HG03159 (cell line): ENCODE results near the gene CENPN.
A peak's percentile ranks its signal among the peaks of the same experiment; 100 is the strongest.

Source experiments
- ATAC-seq: cut with Tn5 transposase; IDR thresholded peaks from one replicate; pipeline ENCODE4 v1.9.1; 2021; ENCODE audit warnings: mild to moderate bottlenecking, moderate library complexity; ENCODE audit not compliant: unreplicated experiment

CENPN gene

DNA sequence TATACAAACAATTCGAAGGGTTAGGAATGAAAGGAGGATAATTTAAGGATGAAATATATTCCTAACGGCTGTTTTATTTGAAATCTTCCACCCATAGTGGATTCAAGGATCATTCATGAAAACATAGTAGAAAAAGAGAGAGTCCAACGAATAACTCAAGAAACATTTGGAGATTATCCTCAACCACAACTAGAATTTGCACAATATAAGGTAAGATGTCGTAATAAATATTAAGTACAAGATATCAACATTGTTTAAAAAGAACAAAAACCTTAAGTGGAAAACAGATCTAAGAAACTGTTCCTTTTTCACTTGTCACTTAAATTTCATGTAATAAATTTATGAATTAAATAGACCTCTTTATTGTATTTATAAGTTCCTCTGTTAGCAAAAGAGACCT is 19.4 kb downstream of the CENPN start:
- ATAC-seq: no peak

DNA sequence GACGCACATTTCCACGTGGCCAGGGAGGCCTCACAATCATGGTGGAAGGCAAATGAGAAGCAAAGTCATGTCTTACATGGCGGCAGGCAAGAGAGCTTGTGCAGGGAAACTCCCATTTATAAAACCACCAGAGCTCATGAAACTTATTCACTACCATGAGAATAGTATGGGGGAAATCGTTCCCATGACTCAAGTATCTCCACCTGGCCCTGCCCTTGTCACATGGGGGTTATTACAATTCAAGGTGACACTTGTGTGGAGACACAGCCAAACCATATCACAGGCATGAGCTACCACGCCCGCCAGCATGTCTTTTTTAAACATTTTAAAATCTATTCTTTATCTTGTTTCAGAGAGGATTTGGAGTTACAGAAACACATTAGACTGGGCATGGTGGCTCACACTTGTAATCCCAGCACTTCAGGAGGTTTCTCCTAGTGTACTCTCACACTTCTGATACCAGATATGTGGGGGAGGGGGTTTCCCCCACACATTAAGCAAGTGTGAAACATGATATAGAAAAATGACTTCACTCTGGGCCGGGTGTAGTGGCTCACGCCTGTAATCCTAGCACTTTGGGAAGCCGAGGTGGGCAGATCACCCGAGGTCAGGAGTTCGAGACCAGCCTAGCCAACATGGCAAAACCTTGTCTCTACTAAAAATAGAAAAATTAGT is 23.1 kb downstream of the CENPN start:
- no peak for ATAC-seq

DNA sequence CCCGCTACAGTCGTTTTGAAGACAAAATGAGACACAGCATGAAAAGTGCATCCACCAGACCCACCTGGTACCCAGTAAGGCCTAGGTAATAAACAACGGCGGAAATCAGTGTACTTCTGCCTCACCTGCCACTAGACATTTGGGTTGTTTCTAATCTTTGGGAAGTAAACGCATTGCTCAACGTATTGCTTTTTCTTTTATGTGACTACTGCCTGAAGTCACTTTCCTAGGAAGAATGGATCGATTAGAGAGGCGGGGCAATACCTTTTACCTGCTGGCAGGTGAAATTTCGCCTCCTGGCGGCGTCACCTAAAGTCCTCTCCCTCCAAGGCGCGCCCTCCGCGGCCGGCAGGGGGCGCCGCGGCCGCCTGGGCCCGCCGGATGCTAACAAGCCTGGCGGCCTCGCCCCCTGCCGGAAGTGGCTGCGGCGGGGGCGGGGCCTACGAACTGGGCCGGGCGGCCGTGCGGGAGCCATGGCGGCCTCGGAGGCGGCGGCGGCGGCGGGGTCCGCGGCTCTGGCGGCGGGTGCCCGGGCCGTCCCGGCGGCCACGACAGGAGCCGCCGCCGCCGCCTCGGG is 28.5 kb downstream of the CENPN start, which contains the start of gene ATMIN:
Gene ATMIN, plus strand, starts transcription at position 445 of the 577 bp plus-strand sequence. Its CDS starts 29 bp downstream, at position 474.
- ATAC-seq: peak; percentile 96

DNA sequence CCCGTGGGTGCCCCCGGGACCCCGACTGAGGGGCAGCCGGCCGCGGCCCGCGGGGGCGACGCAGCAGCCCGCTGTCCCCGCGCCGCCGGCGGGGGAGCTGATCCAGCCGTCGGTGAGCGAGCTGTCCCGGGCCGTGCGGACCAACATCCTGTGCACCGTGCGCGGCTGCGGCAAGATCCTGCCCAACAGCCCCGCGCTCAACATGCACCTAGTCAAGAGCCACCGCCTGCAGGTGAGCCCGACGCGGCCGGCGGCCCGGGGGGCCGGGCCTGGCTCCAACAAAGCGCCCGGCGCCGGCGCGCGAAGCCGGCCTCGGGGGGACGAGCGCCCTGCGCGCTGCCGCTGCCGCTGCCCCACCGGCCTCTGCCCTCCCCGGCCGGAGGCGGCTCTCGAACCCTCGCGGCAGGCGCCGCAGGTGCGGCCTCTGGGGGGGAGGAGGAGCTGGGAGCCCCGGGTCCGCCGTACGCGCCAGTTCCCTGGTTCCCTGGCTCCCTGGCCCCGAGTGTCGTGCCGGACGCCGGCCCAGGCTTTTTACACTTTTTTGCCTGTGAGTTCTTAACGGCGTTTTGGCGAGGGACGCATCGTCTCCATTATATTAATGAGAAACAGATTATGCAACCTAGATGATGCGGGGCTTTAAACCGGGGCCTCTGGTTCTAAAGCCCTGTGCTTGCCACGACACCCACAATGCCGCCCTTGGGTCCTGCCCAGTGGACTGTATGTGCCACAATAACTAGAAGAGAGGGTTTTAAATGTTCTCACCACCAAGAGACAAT is 29.1 kb downstream of the CENPN start:
- peak; percentile 44 for ATAC-seq

DNA sequence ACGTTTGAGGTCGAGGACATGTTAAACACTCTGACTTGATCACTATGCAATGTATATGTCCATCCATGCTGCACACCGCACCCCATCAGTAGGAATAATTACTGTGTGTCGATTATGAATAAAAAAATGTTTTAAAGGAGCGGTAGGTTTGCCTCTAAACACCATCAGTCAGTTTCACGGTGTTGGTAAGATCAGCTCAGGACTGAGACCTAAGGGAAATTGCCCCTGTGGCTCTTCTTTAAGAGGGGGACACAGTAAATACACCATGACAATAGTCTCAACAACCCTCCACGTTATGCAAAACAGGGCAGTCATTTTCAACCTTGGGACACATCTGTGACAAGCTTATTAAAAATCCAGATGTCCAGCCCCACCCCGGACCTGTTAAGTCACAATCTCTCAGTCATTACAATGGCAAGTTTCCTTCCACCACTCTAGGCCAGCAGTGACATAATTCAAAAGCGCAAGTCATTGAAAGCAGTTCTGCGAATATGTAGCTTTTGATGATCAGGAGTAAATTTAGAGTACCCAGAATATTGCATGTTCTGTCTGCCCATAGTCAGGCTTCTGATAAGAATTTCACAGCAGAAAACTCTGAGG is 29.8 kb downstream of the CENPN start:
- no peak for ATAC-seq

DNA sequence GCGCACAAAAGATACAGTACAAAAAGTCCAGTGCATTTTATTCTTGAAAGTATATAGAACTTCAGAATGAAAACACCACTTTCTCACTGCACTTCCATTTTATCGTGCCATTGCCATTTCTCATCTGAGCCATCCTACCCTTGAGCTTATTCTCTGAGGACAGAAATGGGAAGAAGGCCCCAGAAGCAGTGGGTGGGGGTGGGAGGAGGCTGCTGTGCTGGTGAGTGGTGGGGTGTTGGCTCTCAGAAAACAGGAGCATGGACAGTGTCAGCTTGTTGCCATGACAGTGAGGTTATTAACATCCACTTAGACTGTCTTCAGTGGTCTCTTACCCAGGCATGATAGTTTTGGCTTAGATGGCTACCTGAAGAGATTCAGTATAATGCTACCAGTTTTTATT is 33.1 kb downstream of the CENPN start:
- ATAC-seq: no peak

DNA sequence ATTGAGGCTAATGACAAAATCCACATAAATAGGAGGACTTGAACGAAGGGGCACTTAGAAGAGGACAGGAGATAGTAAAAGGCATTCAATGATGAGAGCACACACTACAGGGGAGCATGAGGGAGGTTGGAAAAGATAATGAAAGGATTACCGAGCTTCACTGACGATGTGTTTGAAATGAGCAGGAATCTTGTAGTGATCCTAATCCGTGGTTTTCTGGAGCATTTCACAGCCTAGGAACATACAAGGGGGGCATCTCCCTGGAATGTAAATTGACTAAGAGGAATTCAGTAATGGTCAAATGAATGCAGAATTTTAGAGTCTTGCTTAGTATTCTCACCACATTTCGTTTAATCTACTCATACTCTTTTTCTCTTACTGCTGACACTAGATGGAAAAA is 33.8 kb downstream of the CENPN start:
- ATAC-seq: no peak

DNA sequence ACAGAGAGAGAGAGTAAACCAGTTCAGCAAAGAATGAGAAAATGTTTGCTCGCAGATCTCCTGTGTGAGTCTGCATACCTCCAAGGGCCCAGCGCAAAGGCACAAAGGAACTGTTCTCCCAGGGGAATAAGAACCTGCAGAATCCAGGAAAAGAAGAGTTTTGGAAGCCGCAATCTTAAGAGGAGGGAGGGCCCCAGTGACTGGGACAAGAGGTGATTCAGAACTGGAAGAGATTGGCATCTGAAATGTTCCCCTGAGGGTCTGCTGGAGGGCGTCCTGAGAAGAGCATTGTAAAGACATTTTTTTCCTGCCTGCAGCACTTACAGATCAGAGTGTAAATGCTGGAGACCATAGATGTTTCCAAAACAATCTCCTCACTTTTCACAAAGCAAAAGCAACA is 34.7 kb downstream of the CENPN start:
- no peak for ATAC-seq

DNA sequence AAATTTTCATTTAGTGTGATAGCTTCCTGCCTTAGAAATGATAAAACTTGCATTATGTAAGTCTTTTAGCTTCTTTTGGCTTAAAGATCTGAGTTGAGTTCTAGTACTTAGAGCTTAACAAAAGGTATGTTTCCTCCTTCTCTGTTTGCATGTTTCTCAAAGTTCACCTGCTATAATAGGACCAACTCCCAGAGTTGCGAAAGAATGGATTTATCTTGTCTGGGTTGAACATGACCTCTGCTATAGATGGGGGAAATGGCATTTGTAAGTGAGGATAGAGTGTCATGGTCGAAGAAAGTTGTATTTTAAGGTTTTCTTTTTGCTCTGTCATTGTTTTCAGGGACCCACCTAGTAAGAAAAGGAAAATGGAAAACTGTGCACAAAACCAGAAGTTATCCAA is 35.8 kb downstream of the CENPN start:
- no peak for ATAC-seq

DNA sequence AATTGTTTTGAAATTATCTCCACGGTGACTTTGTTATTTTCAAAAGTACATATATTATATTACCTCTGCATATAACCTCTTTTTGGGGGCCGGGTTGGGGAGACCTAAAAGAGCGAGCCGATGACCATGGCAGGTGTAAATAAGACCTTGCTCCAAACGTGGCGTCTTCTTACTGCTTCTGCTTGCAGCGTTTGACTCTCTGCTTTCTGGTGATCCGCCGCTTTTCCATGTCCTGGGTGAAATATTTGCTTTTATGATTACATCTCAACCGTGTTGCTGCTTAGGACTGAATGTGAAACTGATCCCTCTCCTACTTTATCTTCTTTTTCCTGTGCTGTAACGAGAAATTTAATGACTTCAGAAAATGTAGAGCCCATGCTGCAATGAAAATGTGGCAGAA is 46.7 kb downstream of the CENPN start:
- ATAC-seq: no peak

DNA sequence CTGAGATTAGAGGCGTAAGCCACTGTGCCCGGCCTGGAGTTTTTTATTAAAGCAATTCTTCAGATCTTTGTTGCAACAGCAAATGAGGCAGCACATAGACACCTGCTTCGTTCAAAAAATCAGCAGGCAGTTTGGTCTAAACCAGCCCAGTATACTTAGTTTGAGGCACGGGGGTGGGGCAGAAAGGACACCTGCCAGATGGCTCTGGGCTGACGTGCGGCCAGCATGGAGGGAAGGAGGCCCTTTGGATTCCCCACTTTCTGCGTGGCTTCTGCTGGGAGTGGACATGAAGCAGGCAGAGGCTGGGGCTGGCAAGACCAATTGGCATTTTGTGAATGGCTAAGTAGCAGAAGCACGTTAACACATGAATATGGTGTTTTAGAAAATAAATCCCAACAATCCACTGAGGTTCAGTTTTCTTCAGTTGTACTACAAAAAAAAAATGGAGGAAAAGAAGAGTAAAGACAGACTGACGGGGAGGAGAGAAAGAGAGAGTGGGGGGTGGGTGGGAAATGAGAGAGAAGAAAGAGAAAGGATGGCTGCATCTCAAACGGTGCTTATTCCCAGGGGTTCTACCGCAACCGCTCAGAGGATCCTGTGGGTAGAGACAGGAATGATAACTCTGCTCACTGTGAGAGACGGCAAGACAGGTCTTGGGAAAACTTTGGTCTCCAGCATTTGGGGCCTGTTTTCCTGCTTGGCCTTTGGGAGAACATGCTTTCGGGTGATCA is 53.7 kb downstream of the CENPN start:
- ATAC-seq: no peak

DNA sequence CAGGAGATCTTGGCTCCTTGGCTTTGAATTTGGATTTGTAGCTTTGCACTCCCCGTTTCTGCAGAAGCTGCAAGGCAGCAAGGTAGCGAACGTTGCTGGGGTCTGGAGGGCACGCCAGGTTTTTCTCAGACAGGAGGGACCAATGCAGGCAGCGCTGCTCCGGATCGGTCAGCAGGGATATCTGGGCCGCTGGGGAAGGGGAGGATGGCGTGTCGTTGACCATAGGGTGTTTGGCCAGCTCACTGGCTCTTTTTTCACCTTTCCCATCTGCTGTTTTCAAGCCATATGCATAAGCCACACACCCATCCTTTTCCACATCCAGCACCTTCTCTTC is 54.3 kb downstream of the CENPN start:
- no peak for ATAC-seq

DNA sequence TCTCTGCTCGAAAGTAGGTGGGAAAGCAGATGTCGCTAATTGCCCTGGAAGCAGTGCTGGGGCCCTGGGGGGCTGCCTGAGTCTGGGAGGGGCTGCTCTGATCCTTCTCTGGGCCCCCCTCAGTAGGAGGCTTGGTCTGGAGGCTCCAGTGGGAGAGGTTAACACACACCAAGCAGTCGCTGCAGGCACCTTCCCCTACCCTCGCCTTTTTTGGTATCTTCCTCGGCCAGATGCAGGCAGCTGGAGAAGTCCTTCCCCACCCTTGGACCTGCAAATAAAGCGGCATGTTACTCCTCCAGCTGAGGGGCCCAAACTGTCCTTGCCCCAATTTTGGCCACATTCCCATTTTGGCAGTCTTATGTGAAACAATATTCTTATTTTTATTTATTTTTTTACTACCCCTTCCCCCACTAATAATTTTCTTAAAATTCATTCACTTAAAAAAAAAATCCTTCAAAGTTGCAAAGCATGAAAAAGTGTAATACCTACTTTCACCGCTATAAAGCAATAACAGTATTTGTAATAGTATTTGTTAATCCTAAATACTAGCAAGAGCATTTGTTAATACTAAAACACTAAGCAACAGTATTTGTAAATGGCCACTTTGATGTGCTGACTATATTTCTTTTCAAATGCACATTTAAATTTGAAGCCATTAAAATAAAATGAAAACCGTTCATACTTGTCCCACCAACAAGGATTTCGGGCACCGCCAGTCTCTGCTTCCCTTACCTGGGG is 55.0 kb downstream of the CENPN start:
- no peak for ATAC-seq

DNA sequence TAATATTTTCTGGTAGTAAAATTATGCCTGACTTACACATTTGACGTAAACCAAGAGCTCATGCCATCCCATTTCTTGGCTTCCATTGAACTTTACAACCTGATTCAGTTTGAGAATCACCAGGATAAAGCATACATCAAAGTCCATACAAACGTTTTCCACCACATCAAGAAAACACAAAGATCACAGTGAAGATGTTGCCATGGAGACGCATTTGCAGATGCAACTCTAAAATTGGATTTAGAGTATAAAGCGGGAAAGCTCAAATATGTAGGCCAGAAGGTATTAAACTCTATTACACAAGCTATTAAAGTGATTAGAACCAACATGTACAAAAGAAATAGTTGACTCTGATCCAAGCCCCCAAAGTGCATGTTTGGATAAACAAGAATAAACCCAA is 59.7 kb downstream of the CENPN start:
- ATAC-seq: no peak

DNA sequence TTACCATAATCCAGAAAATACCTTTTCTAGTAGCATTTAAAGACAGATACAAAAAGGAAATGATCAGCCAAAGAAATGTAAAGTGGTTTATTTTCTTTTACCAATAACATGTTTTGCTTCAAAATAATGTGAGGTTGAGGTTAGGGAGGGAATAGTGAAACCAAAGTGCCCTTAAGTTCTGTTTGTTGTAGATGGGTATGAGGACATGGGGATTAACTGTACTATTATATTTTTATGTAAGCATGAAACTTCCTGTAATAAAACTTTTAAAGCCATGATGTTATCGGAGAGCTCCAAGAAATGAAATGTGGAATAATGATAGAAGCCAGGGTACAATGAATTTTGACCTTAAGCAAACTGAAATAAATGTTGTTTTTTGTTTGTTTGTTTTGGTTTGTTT is 60.2 kb downstream of the CENPN start:
- ATAC-seq: no peak

DNA sequence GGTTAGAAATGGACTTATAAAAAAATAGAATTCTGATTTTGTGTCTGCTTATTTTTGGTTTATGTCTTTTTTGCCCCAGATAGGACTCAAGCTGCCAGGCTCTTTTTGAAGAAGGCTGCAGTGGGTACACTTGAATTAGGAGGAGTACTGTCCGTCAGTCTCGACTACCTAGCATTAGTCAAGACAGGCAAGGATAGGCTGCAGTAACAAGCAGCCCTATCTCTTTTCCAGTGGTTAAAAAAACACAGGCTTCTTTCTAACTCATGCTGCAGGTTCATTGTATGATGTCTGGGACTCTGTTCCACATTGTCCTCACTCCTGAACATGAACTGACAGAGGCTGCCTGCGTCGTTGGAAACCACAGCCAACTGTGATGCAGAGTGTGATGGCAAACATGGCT is 62.0 kb downstream of the CENPN start:
- no peak for ATAC-seq

DNA sequence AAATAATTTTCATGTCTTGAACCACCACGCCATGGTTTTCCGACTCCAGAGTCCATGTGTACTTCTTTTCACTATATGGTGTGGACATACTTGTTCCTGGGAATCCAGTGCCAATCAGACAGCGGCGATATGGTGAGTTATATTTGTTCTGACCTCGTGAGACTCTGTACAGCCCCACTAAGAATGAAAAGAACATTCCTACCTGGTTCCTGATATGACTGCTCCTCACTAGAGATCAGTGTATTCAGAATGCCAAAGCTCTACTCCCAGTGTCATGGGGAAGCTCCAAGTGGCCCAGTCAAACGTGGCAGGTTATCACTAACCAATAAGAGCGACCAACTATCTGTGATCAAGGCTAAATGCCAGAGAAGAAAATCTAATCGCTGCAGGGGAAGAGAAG is 64.0 kb downstream of the CENPN start:
- no peak for ATAC-seq

DNA sequence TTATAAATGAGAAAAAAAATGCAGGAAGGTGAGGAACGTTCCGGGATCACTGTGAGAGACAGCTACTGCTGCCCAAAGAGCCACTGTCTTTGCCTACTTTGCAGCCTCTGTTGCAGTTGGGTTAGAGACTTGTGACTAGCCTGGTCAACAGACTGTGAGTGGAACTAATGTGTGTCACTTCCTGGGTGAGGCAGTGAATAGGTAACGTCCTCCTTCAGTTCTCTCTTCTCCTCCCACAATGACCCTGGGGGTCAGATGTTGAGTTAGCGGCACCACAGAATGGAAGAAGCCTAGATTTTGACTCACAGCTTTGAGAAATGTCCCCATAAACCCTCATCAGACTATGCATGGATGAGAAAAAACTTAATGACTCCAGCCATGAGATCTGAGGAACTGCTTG is 64.8 kb downstream of the CENPN start:
- no peak for ATAC-seq

DNA sequence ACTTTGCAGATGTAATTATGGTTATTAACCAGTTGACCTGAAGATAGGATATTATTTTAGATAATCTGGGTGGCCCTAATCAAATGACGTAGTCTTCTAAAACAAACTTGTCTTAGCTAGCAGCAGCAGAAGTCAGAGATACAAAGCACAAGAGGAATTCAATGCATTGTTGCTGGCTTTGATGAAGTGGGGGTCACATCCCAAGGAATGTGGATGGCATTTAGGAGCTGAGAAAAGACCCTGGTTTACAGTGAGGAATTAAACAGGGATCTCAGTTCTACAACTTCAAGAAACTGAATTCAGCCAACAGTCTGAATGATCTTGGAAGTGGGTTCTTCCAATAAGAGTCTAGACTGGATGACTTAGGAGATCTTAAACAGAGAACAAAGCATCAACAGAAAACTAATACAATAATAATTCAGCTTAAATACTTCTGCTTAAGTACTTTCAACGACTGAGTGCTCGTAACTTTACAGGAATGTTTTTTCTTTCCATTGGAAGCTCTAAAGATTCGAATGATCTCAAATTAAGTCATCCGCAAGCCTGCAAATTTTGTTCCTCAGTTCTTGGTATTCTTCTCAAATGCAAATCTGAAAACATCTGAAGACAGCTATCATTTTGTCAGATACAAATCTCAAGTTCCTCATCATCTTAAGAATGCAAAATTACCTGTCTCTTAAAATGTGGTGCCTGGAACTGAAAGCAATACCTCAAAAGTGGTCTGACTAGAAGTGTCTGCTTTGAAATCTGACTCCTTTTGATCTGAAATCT is 66.7 kb downstream of the CENPN start:
- no peak for ATAC-seq

DNA sequence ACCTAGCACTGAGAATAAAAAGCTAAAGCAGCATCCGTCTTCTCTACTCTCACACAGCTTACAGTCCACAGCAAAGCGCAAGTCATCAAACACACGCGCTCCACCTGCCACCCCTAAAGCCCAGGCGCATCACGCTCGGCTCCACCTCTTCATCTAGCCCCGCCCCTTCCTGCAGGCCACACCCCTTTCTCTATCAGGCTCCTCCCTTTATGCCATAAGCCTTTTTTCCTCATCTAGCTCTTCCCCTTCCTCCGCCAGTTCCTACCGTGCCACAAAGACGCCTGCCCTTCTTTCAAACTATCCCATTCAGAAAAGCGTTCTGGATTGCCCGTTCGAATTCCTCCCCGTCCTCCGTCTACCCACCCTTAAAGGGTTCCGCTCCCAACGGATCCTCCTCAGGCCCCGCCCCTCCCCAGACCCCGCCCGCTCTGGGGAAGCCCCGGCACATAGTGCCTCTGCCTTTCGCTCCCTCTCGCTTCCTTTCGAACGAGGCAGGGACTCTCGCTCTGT is 69.6 kb downstream of the CENPN start:
- ATAC-seq: peak; percentile 78
